Sigmoid colon (tissue), 3 donors: ENCODE measurements around the gene MYO5C.

Experiments used
- CTCF ChIP-seq, 4 experiments: fragments of 450-650 bp in 3 of 4; fragments of 200-600 bp in 1 of 4; IDR thresholded peaks; one replicate each; pipeline ENCODE4 v1.5.1; 2016 to 2019; ENCODE audit warnings: antibody characterized with exemption in 4 of 4, mild to moderate bottlenecking in 3 of 4, moderate library complexity in 2 of 4
- POLR2A ChIP-seq, 2 donors: fragments of 450-650 bp; IDR thresholded peaks; one replicate each; pipeline ENCODE4 v1.6.1; 2016; ENCODE audit warnings: antibody characterized with exemption in 2 of 2, mild to moderate bottlenecking in 2 of 2, moderate library complexity in 2 of 2

GRCh38 chr15:52185151-52185561, 110.4 kb downstream of the MYO5C start:
- TF ChIP-seq CTCF (IDR thresholded peaks at IDR 0.05): no peak
- TF ChIP-seq POLR2A (IDR thresholded peaks at IDR 0.05): no peak
